Esophagus muscularis mucosa (tissue), 4 donors: Measurements from ENCODE around the gene DOCK1.

Source experiments
- EP300 ChIP-seq: sonication (generic); formaldehyde crosslinking; IDR thresholded peaks from one replicate; pipeline ENCODE4 v1.6.1; 2017; ENCODE audit warnings: antibody characterized with exemption
- POLR2A ChIP-seq: fragments of 450-650 bp; IDR thresholded peaks from one replicate; pipeline ENCODE4 v1.6.1; 2017; ENCODE audit warnings: antibody characterized with exemption, moderate library complexity, mild to moderate bottlenecking, low read depth
- POLR2AphosphoS5 ChIP-seq, 2 donors: sonication (generic); formaldehyde crosslinking; IDR thresholded peaks; one replicate each; pipeline ENCODE4 v1.6.1; 2017; ENCODE audit warnings: antibody characterized with exemption in 2 of 2
- TF ChIP-seq, protein P1 (sequence below), 3 experiments: fragments of 200-600 bp in 2 of 3; fragments of 450-650 bp in 1 of 3; sonication (generic) in 2 of 3; IDR thresholded peaks; one replicate each; pipeline ENCODE4 v1.5.1; 2017 to 2019; ENCODE audit warnings: antibody characterized with exemption in 3 of 3, mild to moderate bottlenecking in 2 of 3, moderate library complexity in 1 of 3

DNA sequence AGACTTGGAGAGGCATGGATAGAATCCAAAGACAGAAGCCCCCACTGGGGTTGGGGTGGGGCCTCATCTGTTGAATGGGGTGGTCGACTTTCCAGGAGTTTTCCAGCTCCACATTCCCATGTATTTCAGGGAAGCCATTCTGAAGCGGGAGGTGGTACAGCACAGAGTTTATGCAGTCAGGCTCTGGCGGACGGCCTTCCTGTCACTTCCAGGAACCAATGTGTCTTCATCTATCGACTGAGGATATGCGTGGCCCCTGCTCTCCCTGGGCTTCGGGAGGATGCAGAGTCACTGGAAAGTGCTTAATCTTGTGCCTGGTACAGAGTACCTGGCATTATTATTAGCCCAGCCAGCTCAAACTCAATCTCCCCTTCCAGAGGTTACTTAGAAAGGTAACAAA lies 26.3 kb downstream of the DOCK1 start:
- TF ChIP-seq, protein P1, sequence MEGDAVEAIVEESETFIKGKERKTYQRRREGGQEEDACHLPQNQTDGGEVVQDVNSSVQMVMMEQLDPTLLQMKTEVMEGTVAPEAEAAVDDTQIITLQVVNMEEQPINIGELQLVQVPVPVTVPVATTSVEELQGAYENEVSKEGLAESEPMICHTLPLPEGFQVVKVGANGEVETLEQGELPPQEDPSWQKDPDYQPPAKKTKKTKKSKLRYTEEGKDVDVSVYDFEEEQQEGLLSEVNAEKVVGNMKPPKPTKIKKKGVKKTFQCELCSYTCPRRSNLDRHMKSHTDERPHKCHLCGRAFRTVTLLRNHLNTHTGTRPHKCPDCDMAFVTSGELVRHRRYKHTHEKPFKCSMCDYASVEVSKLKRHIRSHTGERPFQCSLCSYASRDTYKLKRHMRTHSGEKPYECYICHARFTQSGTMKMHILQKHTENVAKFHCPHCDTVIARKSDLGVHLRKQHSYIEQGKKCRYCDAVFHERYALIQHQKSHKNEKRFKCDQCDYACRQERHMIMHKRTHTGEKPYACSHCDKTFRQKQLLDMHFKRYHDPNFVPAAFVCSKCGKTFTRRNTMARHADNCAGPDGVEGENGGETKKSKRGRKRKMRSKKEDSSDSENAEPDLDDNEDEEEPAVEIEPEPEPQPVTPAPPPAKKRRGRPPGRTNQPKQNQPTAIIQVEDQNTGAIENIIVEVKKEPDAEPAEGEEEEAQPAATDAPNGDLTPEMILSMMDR (IDR thresholded peaks at IDR 0.05): no peak
- TF ChIP-seq POLR2AphosphoS5 (IDR thresholded peaks at IDR 0.05): no peak
- no peak for TF ChIP-seq EP300
- TF ChIP-seq POLR2A: no peak
